GM21619 (cell line): ENCODE measurements around the gene KIZ.

Experiments used
- ATAC-seq: cut with Tn5 transposase; IDR thresholded peaks from one replicate; pipeline ENCODE4 v1.9.1; 2021; ENCODE audit not compliant: unreplicated experiment

Gene KIZ

DNA sequence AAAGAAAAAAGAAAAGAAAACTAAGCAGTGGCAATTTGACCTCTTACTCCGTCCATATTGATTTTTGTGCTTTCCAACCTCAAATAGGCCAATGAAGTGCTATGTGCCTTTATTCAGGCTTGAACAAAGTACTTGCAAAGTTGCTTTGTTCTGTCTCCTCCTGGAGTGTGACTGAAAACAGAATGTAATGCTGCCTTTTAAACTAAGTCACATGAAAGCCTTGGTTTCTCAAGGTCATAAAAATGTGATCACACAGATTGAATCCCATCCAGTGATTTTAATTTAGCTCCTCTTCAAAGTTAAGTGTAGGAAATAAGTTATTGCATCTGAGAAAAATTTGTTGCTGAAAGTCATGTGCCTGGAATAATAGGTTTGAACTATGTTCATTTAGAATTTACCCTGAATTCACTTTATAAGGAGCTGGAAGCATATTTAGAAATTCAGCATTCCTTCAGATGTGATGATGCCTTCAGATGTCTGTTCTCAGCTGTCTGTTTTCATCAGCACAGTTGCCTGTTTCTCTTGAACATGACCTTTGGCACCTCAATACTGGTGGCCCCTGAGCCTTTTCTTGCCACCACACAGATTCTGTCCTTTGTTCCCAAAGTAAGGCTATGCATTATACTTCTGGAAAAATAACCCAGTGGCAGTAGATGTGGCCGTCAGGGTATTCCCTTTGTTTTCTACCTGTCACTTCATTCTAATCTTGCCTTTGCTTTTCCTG, 48.8 kb downstream of the KIZ start:
- no peak for ATAC-seq

DNA sequence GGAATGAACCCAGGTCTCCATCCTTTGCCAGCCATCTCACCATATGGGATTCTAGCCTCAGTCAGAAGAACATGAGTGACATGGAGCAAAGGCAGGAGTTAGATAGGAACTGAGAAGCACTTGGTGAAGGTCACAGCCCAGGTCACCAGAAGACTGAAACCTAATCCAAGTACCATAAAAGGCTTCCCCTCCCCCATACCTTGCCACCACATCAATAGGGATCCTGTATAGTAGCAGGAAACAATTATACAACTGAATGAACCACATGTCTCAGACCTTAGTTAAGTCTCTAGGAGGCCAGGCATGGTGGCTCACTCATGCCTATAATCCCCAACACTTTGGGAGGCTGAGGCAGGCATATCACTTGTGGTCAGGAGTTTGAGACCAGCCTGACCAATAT, 49.6 kb downstream of the KIZ start:
- ATAC-seq: no peak

DNA sequence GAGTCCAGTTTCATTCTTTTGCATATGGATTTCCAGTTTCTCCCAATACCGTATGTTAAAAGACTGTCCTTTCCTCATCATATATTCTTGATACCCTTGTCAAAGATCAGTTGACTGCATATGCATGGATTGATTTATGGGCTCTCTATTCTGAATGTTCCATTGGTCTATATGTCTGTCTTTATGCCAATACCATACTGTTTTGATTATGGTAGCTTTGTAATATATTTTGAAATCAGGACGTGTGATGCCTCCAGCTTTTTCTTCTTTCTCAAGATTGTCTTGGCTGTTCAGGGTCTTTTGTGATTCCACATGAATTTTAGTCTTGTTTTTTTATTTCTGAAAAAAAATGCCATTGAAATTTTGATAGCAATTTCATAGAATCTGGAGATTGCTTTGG, 51.9 kb downstream of the KIZ start:
- ATAC-seq: no peak

DNA sequence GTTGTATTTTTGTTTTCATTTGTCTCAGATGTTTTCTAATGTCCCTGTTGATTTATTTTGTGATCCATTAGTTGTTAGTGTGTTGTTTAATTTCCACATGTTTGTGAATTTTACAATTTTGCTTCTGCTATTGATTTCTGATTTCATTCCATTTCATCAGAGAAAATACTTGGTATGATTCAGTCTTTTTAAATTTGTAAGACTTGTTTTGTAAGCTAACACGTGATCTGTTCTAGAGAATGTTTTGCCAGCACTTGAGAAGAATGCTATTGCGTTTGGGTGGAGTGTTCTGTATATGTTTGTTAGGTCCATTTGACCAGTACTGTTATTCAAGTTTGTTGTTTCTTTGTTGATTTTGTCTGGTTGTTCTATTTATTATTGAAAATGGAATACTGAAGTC, 53.9 kb downstream of the KIZ start:
- ATAC-seq: no peak

DNA sequence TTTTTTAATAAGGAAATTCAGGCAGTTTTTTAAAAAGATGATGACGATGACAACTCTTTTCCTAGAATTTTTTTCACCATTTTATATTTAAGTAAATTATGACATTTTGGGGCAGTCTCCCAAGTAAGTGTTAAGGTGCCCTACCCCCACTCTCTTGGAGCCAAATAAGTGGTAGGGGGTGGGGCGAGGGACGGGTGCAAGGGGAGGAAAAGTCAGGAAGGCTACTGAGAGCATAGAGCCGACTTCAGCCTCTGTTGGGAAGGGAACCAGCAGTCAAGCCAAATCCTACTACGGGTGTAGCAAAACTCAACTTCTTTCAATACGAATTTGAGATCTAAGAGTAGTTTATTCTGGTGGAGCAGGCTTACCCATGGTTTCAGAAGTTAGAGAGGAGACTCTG, 54.4 kb downstream of the KIZ start:
- ATAC-seq: no peak

DNA sequence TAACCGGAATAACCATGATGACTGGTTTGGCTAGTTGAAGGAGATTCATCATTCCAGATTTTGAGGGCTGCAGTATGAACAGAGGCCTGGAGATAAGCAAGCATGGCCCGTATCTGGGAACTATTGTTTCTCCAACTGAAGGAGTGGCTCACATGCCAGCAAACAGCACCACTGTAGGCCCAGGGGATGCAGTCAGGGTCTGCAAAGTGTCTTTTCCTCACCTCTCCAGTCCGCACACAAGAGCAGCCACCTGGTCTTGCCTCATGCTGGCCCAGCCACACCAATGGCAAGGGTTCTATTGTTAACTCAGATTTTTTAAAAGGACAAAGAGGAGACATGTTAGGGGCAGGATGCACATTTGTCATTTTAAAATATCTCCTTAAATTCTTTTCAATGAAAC, 55.1 kb downstream of the KIZ start:
- ATAC-seq: no peak

DNA sequence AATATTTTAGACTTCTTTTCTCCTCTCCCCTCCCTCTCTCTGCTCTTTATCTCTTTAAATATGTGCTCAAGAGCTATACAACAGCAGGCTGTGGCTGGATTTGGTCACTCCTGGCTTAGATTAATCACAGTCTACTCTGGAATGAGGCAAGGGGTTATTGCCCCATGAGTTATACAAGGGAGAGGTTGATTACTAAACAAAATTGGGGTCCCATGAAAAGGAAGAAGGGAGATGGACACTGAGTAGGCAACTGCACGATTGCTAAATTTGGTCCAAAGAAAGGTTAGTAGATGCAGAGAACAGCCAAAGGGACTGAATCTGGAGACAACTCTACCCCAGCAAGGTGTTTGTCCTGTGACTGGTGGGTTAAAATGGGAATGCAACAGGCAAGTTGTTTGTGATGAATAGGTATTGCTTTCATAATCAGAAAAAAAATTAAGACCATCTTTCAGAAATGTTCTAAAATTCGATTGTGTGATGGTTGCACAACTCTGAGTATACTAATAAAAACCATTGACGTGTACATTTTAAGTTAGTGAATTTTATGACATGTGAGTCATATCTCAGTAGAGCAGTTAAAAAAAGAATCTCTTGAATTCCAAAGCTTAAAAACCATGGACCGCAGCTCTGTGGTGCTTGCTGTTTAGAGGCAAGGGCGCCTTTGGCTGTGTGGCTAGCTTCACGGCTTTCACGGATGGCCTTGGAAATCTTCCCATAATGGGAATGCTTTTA, 57.1 kb downstream of the KIZ start:
- no peak for ATAC-seq

DNA sequence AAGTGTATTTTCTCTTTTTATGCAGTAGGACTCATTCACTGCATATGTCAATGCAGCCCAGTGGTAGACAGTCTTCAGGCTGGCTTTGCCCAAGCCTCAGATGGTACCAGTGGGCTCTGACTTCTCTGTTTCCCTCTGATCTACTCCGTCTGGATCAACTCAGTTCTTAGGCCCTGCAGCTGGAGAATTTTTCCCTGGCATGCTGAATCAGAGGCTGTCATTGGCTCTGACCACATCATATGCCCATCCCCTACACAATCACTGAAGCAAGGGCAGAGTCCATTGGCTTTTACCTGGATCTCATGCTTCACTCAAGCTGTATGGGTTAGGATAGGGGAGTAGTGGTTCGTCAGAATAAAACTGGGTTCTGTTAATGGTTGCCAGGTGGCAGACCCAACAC, 57.8 kb downstream of the KIZ start:
- no peak for ATAC-seq

DNA sequence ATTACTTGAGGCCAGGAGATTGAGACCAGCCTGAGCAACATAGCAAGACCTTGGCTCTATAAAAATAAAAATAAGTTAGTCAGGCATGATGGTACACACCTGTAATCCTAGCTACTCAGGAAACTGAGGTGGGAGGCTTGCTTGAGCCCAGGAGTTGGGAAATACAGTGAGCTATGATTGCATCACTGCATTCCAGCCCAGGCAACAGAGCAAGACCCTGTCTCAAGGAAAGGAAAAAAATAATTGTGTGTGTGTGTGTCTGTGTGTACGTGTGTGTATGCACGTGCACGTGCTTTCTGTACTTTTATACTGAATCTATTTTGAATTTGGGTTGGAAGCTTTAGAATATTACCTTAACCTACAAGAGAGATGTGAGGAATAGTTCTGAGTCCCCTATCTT, 58.9 kb downstream of the KIZ start:
- no peak for ATAC-seq

DNA sequence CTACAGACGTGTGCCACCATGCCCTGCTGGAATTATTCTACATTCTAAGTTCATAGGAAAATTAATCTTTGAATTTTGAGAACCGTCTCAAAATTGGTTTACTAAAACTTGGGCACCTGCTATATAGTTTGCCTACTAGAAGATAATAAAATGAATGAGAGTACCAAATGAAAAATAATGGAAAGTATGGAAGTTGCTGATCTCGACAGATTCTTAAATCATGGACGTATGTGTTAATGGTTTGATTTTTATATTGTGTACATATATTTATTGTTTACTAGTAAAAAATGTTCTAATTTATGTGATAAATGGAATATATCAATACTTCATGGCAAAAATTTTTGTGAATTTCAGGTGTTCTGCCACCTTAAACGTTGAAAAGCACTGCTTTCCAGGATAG, 60.0 kb downstream of the KIZ start:
- ATAC-seq: no peak

DNA sequence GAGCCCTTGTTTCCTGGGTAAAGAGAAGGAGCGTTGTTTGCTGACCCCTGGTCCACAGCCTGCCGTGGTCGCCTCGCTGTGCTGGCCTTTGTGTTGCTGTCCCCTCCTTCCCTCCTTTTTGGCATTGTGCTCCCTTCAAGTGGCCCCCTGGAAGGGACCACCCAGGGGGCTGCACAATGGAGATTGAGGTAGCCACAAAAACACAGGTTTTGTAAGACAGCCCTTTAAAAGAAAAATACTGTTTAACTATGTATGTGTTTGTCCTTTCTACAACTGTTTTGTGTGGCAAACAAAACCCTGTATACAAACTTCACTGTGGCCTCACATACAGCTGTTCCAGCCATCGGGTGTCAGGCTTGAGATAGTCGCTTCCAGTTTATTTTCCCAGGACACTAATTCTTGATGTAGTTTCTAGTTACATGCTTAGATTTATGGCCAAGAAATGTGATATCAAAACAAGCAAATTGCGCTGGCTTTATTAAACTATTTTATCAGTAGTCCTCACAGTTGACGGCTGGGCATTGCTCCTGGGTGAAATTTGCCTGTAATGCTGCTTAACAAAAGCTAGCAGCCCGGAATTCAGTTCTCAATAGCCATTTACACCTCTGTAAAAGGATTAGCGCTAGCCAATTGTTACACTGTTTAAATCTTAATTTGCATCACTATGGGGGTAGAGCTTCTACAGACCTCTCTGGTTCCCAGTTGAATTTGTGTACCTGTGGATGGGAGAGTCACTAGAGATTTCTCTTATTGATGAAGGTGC, 64.1 kb downstream of the KIZ start:
- ATAC-seq: no peak

DNA sequence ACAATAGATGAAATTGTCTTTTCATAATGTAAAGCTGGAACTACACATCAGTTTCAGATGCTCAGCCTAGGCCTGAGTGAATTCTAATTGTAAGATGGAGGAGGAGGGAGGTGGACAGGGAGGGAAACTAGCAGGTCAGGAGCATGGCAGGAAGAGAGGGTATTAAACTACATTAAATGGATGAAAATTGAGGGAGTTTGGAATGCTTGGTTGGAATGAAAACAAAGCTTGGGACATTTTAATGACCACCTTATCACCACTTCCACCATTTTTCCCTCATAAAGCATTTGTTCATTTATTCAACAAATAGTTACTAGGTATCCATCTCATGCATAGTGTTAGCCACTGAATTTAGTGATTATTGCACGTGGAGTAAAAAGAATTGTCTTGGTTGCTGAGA, 65.0 kb downstream of the KIZ start:
- no peak for ATAC-seq

DNA sequence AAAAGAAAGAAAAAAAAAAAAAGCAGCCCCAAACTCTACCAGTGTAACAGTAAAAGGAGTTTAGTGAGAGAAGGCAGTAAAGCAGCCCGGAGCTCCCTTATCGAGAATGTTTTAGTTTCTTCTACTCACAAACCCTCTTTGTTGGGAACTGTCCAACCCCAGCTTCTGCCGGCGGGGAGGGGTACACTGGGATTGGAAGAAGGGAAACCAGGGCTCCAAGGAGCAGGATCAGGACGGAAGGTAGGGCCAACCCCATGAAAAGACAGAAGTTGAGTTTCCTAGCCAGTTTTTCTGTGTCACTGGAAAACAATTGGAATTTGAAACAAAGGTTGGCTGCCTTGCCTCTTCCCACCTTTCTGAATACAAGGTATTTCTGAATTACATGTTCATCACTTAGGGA, 66.0 kb downstream of the KIZ start:
- ATAC-seq: no peak

DNA sequence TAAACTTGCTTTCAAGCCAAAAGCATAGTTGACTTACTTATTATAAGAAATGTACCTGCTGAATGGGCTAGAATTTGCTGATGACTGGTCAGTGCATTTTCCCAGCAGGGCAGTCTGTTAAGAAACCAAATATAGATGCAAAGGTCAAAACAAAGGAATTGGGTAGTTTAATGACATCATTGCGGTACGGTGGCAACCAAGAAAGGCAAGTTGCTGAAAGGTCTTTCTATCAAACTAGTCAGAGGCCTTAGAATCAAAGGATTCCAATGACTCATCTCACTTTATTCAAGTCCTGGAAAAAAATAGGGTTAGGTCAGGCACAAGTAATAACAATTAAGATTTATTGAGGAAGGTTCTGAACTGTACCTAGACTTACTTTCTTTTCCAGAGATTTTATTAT, 76.4 kb downstream of the KIZ start:
- no peak for ATAC-seq

DNA sequence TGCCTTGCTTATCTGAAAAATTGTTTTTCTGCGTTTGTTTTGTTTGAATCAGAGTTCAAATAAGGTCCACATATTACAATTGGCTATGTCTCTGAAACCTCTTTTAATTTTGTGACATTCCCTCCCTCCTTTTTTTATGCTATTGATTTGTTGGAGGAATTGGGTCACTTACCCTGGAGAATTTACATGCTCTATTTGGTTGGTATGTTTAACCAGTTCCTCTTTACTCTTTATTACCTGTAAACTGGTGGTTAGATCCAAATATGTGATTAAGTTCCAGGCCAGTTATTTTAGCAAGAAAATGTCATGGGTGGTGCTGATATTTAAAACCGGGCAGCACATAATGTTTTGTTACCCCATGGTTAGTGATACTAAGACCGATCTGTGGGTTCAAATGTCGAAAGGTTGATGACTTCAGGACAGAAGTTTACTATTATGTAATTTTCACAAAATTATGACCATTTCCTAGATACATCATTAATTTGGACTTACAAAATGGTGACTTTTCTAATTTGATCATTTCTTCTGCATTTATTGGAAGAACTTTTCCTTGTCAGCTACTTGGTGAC, 77.3 kb downstream of the KIZ start:
- no peak for ATAC-seq

DNA sequence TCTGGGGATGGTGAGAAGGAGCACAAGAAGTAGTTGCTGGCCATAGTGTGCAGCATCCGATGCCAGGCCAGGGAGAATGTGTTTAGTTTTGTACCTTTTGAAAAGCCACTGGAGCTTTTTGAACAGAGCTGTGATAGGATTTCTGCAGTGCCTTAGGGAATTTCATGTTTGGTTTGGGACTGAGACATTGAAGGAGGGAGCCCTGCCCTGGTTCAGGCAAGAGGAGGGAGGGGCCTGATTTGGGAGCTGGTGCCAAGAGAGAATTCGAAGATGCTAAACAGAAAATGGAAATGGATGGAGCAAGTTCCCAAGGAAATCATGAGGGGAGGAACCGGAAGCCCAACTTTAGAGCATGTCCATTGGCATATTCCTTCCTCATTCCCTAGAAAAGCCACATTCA, 80.7 kb downstream of the KIZ start:
- no peak for ATAC-seq

DNA sequence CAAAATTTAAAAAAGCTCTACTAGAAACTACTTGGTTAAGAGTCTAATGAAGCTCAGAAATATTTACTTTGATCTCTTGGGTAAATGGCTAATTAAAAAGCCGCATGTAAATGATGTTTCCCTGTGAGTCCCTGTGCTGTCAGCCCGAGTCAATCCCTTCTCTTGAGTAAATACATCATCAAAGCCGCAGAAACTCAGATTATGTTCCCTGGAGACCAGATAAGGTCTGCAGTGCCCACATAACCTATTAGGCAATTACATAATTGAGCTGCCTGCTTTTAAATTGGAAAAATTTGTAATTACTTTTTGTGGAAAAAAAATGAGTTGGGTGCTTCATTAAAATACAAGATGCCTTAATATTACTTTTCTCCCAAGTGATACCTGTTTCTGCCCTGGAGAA, 83.1 kb downstream of the KIZ start:
- no peak for ATAC-seq

DNA sequence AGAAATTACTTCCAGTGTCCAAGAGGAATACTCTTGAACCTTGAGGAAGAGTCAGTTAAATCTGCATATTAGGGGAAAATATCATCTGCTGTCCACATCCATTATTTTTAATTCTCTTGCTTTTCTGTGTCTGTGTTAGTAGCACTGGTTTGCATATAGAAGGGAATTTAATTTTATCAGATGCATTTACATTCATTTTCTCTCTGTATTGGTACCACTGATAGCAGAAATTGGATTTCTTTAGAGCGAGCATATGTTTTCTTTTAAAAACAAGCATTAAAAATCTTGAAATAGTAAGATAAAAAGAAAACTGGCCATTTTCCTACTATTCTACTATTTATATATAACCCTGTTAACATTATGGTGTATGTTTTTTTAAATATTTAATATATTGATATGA, 83.8 kb downstream of the KIZ start:
- ATAC-seq: no peak

DNA sequence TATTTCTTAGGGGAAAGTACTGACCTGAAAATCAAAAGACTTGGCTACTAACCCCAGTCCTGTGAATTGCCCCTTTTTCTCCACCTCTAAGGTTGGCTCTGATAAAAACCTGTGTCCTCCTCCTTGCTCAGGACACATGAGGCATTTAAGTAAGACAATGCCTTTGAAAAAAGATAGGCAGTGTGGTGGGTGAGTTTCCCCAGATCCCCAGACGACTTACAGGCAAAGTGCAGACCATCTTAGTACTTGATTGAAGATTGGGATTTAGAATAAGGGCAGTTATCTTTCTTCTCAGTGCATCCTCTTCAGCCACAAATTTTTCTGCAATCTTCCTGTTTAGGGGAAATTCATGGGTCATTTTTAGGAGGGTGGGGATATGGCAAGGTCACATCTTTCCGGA, 87.8 kb downstream of the KIZ start:
- ATAC-seq: no peak

DNA sequence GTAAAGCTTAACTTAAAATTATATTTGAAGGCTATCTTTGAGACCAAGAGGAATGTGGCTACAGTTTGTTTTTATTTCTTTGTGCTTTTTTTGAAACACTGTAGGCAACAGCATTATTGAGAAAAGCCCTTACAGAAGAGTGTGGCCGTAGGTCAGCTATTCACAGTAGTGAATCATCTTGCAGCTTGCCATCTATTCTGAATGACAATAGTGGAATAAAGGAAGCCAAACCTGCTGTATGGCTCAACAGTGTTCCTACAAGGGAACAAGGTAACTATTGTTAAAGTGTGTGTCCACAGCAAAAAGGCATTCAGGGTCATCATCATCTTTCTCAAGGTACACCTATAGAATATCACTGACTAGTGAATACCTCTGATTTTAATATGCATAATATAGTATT, 88.5 kb downstream of the KIZ start:
- no peak for ATAC-seq

DNA sequence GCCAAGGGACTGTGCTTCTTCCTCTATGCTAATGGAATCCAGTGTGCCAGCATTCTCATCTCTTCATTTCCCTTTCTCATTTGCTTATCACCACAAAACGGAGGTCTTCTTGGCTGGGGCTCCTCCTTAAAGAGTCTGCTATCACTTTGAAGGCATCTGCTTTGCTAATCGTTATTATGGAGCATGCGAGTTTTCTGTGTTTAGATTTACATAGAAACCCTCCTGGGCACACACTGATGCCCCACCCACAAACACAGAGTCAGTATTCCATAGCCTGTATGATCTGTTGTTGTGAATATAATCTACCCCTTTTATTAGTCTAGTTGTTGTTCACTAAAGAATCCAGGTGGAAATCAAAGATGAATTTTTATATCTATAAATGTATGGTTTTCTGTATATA, 93.8 kb downstream of the KIZ start:
- ATAC-seq: no peak

DNA sequence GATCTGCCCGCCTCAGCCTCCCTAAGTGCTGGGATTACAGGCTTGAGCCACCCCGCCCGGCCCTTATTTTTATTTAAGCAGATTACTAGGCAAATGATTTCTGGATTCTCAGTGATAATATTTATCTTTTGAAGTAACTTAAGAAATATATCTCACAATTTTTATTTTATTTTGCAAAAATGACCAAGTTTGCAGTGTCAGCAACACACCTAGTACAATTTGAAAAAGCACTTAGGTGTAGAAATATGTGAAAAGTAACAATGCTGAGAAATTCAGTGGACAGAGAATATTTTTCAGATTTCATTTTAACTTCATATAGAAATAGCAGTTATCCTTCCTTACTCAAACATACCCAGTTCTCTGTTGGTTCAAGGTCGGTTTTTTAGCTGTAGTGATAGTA, 98.3 kb downstream of the KIZ start:
- no peak for ATAC-seq
